Measurements from ENCODE around the gene TEX101.

TEX101 gene

GRCh38 chr19:43452582-43452981 is 37.9 kb downstream of the TEX101 start:
- no peak for DNase-seq

- DNase-seq: no peak
These were observed 39.3 kb downstream of the TEX101 start for GRCh38 chr19:43454031-43454430.

DNA sequence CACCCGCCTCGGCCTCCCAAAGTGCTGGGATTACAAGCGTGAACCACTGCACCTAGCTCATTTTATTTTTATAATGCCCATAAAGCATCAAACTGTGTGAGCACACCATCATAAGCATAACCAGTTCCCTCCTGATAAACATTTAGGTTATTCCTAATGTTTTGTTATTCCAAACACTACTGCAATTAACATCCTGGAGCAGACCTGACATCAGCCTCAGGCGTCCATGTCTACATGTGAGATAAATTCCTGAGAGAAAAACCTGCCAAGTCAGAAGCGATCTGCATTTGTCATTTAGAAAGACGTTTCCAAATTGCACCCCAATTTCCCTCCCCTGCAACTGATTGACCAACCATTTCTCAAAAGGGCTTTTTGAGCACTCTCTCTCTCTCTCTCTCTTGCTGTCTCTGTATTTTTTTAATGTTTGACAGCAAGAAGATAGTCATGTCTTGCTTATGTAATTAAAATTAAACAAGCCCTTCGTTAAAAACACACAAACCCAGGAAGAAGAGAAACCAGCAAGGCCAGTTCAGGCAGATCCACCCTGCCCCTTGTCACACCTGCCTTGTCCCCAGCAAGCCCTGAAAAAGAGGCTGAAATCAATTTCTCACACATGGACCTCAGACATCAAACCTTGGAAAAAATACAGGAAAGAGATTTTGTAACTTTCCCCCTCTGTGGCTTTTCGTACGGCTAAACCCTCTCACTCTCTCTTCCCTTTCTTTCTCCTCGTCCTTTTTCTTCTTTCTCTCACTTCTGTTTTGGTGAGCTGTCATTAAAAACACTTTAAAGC is 40.8 kb downstream of the TEX101 start:
- DNase-seq: no peak

GRCh38 chr19:43457809-43458208 is 43.1 kb downstream of the TEX101 start:
- DNase-seq: no peak

GRCh38 chr19:43460362-43461016 is 45.8 kb downstream of the TEX101 start:
- DNase-seq: no peak

GRCh38 chr19:43461303-43461702 is 46.6 kb downstream of the TEX101 start:
- no peak for DNase-seq

- DNase-seq: no peak
These were observed 47.7 kb downstream of the TEX101 start for GRCh38 chr19:43462383-43462782.

DNA sequence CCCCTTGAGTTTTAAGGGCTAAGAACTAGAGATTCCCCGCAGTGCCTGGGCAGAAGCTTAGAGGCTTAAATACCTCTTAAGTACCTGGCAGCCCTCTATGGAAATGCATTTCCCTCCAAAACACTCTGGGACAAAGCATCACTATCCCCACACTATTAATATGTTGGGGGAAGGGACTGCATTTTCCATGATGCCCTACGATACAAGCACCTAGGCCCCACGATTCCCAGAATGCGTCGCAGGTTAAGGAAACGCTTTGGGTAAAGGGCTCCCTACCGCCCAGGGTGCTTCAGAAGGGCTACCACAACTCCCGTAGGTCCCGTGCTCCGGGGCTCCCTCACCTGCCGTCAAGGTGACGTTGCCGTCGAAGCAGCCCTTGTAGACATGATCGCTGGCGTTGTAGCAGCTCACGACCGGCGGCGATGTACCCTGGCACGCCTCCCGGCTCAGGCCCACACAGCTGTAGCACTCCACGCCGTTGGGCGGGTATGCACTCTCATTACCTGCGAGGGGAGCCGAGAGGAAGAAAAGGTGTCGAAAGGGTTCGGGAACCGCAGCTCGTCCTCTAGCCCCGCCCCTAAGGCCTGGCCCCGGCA is 48.2 kb downstream of the TEX101 start:
- no peak for DNase-seq

DNA sequence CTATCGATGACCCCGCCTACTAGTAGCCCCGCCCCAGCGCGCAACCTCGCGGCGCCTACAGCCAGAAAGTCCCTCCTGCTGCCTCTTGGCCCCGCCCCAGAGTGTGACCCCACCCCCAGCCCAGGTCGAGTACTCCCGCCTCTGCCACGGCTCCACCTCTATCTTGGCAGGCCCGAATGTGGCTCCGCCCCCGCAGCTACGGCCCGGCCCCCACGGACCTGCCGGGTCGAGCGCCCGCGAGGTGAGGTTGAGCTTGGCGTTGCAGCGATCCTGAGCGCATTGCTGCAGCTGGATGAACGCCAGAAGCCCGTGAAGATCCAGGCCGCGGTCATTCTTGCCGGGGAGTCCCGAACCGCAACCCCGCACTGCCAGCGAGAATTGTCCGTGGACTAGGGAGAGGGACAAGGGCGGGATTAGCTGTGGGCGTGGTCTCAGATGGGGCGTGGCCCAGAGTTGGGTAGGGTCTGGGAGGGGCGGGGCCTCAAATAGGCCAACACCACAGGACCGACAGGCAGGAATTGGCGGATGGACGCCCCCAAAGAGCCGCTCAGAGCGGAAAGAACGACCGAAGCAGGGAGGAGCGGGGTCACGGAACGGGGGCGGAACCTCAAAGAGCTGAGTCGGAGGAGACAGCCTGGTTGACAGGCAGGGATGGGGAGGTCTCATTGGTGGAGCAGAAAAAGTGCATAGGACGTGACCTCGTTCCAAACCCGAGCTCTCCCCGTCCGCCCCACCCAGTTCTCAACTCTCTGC is 48.9 kb downstream of the TEX101 start:
- DNase-seq: peak; percentile 98

DNA sequence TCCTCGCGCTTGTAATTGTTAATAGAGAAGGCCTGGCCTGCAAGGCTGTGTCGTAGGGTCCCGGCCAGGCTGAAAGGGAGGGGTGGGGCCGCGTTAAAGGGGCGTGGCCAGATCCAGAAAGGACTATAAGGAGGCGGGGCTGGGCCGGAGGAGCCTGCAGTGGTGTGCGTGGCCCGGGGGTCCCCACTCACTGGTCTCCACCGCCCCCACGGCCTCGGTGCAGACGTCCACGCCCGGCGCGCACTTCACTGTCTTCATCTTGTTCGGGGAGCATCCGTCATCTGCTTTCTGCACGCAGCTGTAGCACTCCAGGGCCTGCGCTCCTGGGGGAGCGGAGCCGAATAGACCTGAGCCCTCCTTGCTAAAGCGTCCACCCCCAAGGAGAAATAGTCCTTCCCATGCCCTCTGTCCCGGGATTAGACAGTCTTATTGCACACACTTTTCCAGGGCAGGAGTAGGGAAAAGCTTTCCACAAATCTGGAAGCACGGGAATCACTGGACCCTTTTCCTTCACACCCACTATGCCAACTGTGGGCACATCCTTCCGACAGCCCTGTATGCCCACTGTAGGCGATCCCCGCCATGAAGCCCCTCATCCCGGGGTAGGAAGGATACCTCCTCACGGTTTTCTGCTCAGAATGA is 49.6 kb downstream of the TEX101 start:
- peak; percentile 79 for DNase-seq

DNA sequence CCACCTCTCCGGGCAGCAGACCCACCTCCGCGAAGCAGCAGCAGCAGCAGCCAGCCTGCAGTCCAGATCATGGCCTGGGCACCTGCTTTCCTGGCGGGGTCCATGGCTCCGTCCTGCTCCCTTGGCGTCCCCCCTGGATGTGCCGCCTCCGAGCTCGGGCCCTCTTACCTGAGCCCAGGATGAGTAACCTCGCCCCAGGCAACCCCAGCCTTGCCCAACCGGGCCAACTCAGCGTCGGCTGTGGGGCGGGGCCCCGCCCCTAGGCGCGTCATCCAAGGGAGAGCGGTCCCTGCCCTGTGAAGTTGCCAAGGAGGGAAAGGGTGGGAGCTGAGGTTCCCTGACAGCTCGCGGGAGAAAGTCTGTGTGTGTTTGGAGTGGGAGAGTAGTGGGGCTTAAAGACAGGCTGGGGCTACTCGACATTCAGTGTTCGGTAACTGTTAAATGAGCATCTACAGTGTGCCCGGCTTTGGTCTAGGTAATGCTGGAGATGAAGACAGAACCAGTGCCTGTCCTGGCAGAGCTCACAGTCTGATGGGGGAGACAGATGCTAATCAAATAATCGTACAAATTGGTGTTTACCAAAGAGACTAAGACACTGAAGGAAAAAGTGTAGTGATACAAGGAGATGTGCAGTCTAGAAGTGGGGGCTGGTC is 50.9 kb downstream of the TEX101 start, which contains the start of gene LYPD3:
Gene LYPD3 (minus strand): TSS at position 141 of the 653 bp plus-strand sequence. CDS start 37 bp downstream, at position 104.
- no peak for DNase-seq

GRCh38 chr19:43466793-43467192 is 52.1 kb downstream of the TEX101 start:
- no peak for DNase-seq

GRCh38 chr19:43467276-43467675 is 52.6 kb downstream of the TEX101 start:
- no peak for DNase-seq

- no peak for DNase-seq
These were observed 53.0 kb downstream of the TEX101 start for GRCh38 chr19:43467730-43468129.

Measured in activated CD4-positive, CD25-positive, alpha-beta regulatory T cell treated with anti-CD3 and anti-CD28 coated beads, Interleukin-2, amount 50 U/mL, for 72 hours (primary cell).